A549 (cell line): Measurements from ENCODE around the gene ISCU.

Experiments used
- CEBPB ChIP-seq, 2 experiments: fragments of >200 bp in 1 of 2; sonication (Bioruptor Twin) in 1 of 2; formaldehyde crosslinking in 1 of 2; IDR thresholded peaks; 2 replicates each; pipeline ENCODE4 v1.6.1; 2012 to 2016
- CTCF ChIP-seq: fragments of >200 bp; sonication (Bioruptor Twin); formaldehyde crosslinking; IDR thresholded peaks from 3 replicates; pipeline ENCODE4 v1.5.1; 2016
- EP300 ChIP-seq, 2 experiments: fragments of >200 bp; sonication (Bioruptor Twin); formaldehyde crosslinking; IDR thresholded peaks; 2 replicates in 1 of 2; 3 replicates in 1 of 2; pipeline ENCODE4 v1.6.1; 2016 to 2017
- ESRRA ChIP-seq: fragments of 150-350 bp; IDR thresholded peaks from 2 replicates; pipeline ENCODE4 v1.6.1; 2014; ENCODE audit warnings: mild to moderate bottlenecking, low read length, borderline replicate concordance
- GATA3 ChIP-seq: IDR thresholded peaks from 2 replicates; pipeline ENCODE4 v1.6.1; 2012; ENCODE audit warnings: borderline replicate concordance
- MAFK ChIP-seq: fragments of 450-650 bp; IDR thresholded peaks from 2 replicates; pipeline ENCODE4 v1.6.1; 2014; ENCODE audit not compliant: partially characterized antibody
- POLR2A ChIP-seq: IDR thresholded peaks from 2 replicates; pipeline ENCODE4 v1.6.1; 2012; ENCODE audit warnings: mild to moderate bottlenecking, low read length
- POLR2AphosphoS2 ChIP-seq: conservative IDR thresholded peaks from 2 replicates; pipeline ENCODE4 v1.6.1; 2012; ENCODE audit warnings: low read length, improper control_type of control experiment, inconsistent platforms
- RAD21 ChIP-seq, 2 experiments: fragments of >200 bp in 1 of 2; sonication (Bioruptor Twin) in 1 of 2; formaldehyde crosslinking in 1 of 2; IDR thresholded peaks in 1 of 2; conservative IDR thresholded peaks in 1 of 2; 2 replicates in 1 of 2; 3 replicates in 1 of 2; pipeline ENCODE4 v1.6.1; 2012 to 2018; ENCODE audit warnings: inconsistent platforms in 1 of 2
- RARB ChIP-seq: fragments of 250-450 bp; sonication (Bioruptor Pico); IDR thresholded peaks from 2 replicates; pipeline ENCODE4 v1.8.0; 2021; ENCODE audit warnings: mild to moderate bottlenecking, moderate library complexity
- RFX5 ChIP-seq: fragments of 450-650 bp; IDR thresholded peaks from 2 replicates; pipeline ENCODE4 v1.7.1; 2014; ENCODE audit warnings: antibody characterized with exemption, mild to moderate bottlenecking, moderate library complexity
- SMC3 ChIP-seq: fragments of >200 bp; sonication (Bioruptor Twin); formaldehyde crosslinking; IDR thresholded peaks from 3 replicates; pipeline ENCODE4 v1.6.1; 2018; ENCODE audit warnings: inconsistent platforms
- TF ChIP-seq, protein P1 (sequence below): fragments of 200-600 bp; sonication (generic); IDR thresholded peaks from 2 replicates; pipeline ENCODE4 v1.6.1; 2016; ENCODE audit warnings: antibody characterized with exemption, mild to moderate bottlenecking, moderate library complexity

- TF ChIP-seq ESRRA (no peak), POLR2A (no peak), RFX5 (no peak), EP300 (IDR thresholded peaks at IDR 0.05) (no peak), POLR2AphosphoS2 (no peak), MAFK (no peak), CTCF (no peak), RAD21 (conservative IDR thresholded peaks at IDR 0.05 in 1 of 2, IDR thresholded peaks at IDR 0.05 in 1 of 2) (no peak), RARB (no peak), CEBPB (IDR thresholded peaks at IDR 0.05) (no peak), GATA3 (no peak), SMC3 (no peak)
- TF ChIP-seq, protein P1, sequence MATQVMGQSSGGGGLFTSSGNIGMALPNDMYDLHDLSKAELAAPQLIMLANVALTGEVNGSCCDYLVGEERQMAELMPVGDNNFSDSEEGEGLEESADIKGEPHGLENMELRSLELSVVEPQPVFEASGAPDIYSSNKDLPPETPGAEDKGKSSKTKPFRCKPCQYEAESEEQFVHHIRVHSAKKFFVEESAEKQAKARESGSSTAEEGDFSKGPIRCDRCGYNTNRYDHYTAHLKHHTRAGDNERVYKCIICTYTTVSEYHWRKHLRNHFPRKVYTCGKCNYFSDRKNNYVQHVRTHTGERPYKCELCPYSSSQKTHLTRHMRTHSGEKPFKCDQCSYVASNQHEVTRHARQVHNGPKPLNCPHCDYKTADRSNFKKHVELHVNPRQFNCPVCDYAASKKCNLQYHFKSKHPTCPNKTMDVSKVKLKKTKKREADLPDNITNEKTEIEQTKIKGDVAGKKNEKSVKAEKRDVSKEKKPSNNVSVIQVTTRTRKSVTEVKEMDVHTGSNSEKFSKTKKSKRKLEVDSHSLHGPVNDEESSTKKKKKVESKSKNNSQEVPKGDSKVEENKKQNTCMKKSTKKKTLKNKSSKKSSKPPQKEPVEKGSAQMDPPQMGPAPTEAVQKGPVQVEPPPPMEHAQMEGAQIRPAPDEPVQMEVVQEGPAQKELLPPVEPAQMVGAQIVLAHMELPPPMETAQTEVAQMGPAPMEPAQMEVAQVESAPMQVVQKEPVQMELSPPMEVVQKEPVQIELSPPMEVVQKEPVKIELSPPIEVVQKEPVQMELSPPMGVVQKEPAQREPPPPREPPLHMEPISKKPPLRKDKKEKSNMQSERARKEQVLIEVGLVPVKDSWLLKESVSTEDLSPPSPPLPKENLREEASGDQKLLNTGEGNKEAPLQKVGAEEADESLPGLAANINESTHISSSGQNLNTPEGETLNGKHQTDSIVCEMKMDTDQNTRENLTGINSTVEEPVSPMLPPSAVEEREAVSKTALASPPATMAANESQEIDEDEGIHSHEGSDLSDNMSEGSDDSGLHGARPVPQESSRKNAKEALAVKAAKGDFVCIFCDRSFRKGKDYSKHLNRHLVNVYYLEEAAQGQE = no peak
Observed at GRCh38 chr12:108568338-108569154, 6.2 kb downstream of the ISCU start.
